H1 (cell line): ENCODE data around the gene SUDS3. TPM values are rescaled to one million over a fixed set of nuclear protein-coding genes. Genes with fewer than 3 reads are reported as not detected.

Experiments used
- CTCF ChIA-PET: fragments of 300-600 bp; sonication (Branson Sonifier 250); formaldehyde crosslinking; loops from one replicate; lab custom pipeline; 2021; ENCODE audit not compliant: partially characterized antibody; lab: Charles Lee
- POLR2A ChIA-PET: fragments of 300-600 bp; sonication (Branson Sonifier 250); formaldehyde crosslinking; loops from one replicate; lab custom pipeline; 2021; ENCODE audit warnings: inconsistent platforms; ENCODE audit not compliant: partially characterized antibody; lab: Charles Lee
- DNase-seq, 2 experiments: peaks; one replicate each; pipeline versions ENCODE4 v3.0.0 to v3.0.0-alpha.2; 2010 to 2022; ENCODE audit warnings: low spot score in 2 of 2, low read depth in 1 of 2, mixed read lengths in 1 of 2
- FAIRE-seq: peaks from 2 replicates; lab custom pipeline; 2011; peaks lifted over from hg19 to GRCh38; lab: Jason Lieb, UNC
- H2AFZ ChIP-seq: 2 replicates; pipeline ENCODE4 v1.8.1; 2012; ENCODE audit warnings: low read length, inconsistent platforms
- H2AK5ac ChIP-seq: 2 replicates; pipeline ENCODE4 v1.6.1; 2013; ENCODE audit warnings: low read depth, low read length
- H2BK120ac ChIP-seq: replicated peaks from 2 replicates; pipeline ENCODE3; 2013; ENCODE audit warnings: low read depth, low read length, inconsistent platforms
- H2BK12ac ChIP-seq: 2 replicates; pipeline ENCODE4 v1.6.1; 2013; ENCODE audit warnings: low read depth, low read length
- H2BK15ac ChIP-seq: 2 replicates; pipeline ENCODE4 v1.6.1; 2013; ENCODE audit warnings: low read length
- H2BK20ac ChIP-seq: 2 replicates; pipeline ENCODE4 v1.6.1; 2013; ENCODE audit warnings: low read length
- H2BK5ac ChIP-seq: 2 replicates; pipeline ENCODE4 v1.6.1; 2013; ENCODE audit warnings: low read depth, low read length
- H3K14ac ChIP-seq: 2 replicates; pipeline ENCODE4 v1.6.1; 2013; ENCODE audit warnings: inconsistent platforms; ENCODE audit not compliant: insufficient read length
- H3K18ac ChIP-seq: 2 replicates; pipeline ENCODE4 v1.6.1; 2013; ENCODE audit warnings: low read length; ENCODE audit errors: extremely low read depth
- H3K23ac ChIP-seq: 2 replicates; pipeline ENCODE4 v1.6.1; 2013; ENCODE audit warnings: inconsistent platforms; ENCODE audit not compliant: insufficient read length
- H3K23me2 ChIP-seq: 2 replicates; pipeline ENCODE4 v1.6.1; 2013; ENCODE audit warnings: low read depth, low read length
- H3K27ac ChIP-seq: 2 replicates; pipeline ENCODE4 v1.6.1; 2011; ENCODE audit warnings: low read depth, low read length, inconsistent platforms
- H3K27me3 ChIP-seq, 4 experiments: replicated peaks in 1 of 4; 1 replicate in 1 of 4; 2 replicates in 3 of 4; pipeline versions ENCODE4 v1.6.1 to v1.8.1; 2011 to 2013; ENCODE audit warnings: low read length in 3 of 4, mild to moderate bottlenecking in 3 of 4, inconsistent platforms in 2 of 4, mixed read lengths in 2 of 4, moderate library complexity in 1 of 4; ENCODE audit not compliant: control insufficient read depth in 3 of 4, insufficient read depth in 3 of 4; ENCODE audit errors: extremely low read depth in 1 of 4
- H3K36me3 ChIP-seq, 4 experiments: 2 replicates each; pipeline versions ENCODE4 v1.6.1 to v1.8.1; 2011 to 2013; ENCODE audit warnings: mild to moderate bottlenecking in 4 of 4, low read length in 3 of 4, moderate library complexity in 2 of 4, control low read depth in 1 of 4, inconsistent platforms in 1 of 4; ENCODE audit not compliant: insufficient read depth in 4 of 4, control insufficient read depth in 2 of 4
- H3K4ac ChIP-seq: replicated peaks from 2 replicates; pipeline ENCODE3; 2013; ENCODE audit warnings: low read length, low read depth, mixed read lengths, inconsistent platforms; ENCODE audit not compliant: insufficient read length
- H3K4me1 ChIP-seq, 4 experiments: replicated peaks in 1 of 4; 1 replicate in 1 of 4; 2 replicates in 3 of 4; pipeline versions ENCODE4 v1.6.1 to v1.8.1; 2011 to 2013; ENCODE audit warnings: low read length in 3 of 4, inconsistent platforms in 2 of 4, mixed read lengths in 1 of 4; ENCODE audit not compliant: insufficient read depth in 4 of 4, control insufficient read depth in 3 of 4
- H3K4me2 ChIP-seq, 2 experiments: 2 replicates each; pipeline versions ENCODE4 v1.6.1 to v1.8.1; 2011 to 2013; ENCODE audit warnings: low read depth in 2 of 2, low read length in 2 of 2, control low read depth in 1 of 2, inconsistent platforms in 1 of 2, mild to moderate bottlenecking in 1 of 2; ENCODE audit not compliant: insufficient read depth in 1 of 2
- H3K4me3 ChIP-seq, 4 experiments: fragments of 200-600, 300-600 bp in 1 of 4; sonication (generic), shearing (Covaris generic), sonication (Bioruptor Twin) in 1 of 4; 2 replicates each; pipeline versions ENCODE4 v1.5.1 to v1.8.1; 2011 to 2016; ENCODE audit warnings: low read length in 4 of 4, low read depth in 3 of 4, control low read depth in 2 of 4, inconsistent platforms in 2 of 4, mild to moderate bottlenecking in 2 of 4, mixed read lengths in 1 of 4, moderate library complexity in 1 of 4; ENCODE audit not compliant: insufficient read depth in 2 of 4; ENCODE audit errors: extremely low read depth in 1 of 4
- H3K56ac ChIP-seq: replicated peaks from 2 replicates; pipeline ENCODE3; 2013; ENCODE audit warnings: low read depth, mild to moderate bottlenecking, mixed read lengths, low read length, inconsistent platforms; ENCODE audit not compliant: insufficient read length
- H3K79me1 ChIP-seq: 2 replicates; pipeline ENCODE4 v1.6.1; 2013; ENCODE audit warnings: low read depth, low read length, control low read depth
- H3K79me2 ChIP-seq, 2 experiments: 2 replicates each; pipeline versions ENCODE4 v1.6.1 to v1.8.1; 2012 to 2013; ENCODE audit warnings: low read length in 2 of 2, mild to moderate bottlenecking in 2 of 2, inconsistent platforms in 1 of 2; ENCODE audit not compliant: insufficient read depth in 2 of 2, control insufficient read depth in 1 of 2
- H3K9ac ChIP-seq, 4 experiments: replicated peaks in 1 of 4; 1 replicate in 1 of 4; 2 replicates in 3 of 4; pipeline versions ENCODE4 v1.6.1 to v1.8.1; 2011 to 2013; ENCODE audit warnings: low read depth in 3 of 4, low read length in 3 of 4, control low read depth in 2 of 4, mild to moderate bottlenecking in 2 of 4, moderate library complexity in 2 of 4, inconsistent platforms in 1 of 4; ENCODE audit errors: extremely low read depth in 1 of 4
- H3K9me3 ChIP-seq, 2 experiments: 2 replicates each; pipeline versions ENCODE4 v1.6.1 to v1.8.1; 2012 to 2013; ENCODE audit warnings: mild to moderate bottlenecking in 2 of 2, moderate library complexity in 2 of 2, control low read depth in 1 of 2, inconsistent platforms in 1 of 2, low read depth in 1 of 2, low read length in 1 of 2, mixed read lengths in 1 of 2; ENCODE audit not compliant: insufficient read depth in 2 of 2
- H4K20me1 ChIP-seq, 2 experiments: replicated peaks in 1 of 2; 2 replicates each; pipeline versions ENCODE3 to v1.8.1; 2011 to 2013; ENCODE audit warnings: inconsistent platforms in 2 of 2, low read length in 2 of 2, mild to moderate bottlenecking in 1 of 2; ENCODE audit not compliant: insufficient read depth in 2 of 2, control insufficient read depth in 1 of 2
- H4K5ac ChIP-seq: 2 replicates; pipeline ENCODE4 v1.6.1; 2013; ENCODE audit warnings: low read length, low read depth, mixed read lengths, inconsistent platforms; ENCODE audit not compliant: insufficient read length
- H4K8ac ChIP-seq: 2 replicates; pipeline ENCODE4 v1.8.0; 2013; ENCODE audit warnings: mild to moderate bottlenecking, moderate library complexity, low read length, inconsistent platforms; ENCODE audit not compliant: insufficient read depth; ENCODE audit errors: extremely low read depth
- H4K91ac ChIP-seq: replicated peaks from 2 replicates; pipeline ENCODE3; 2013; ENCODE audit warnings: low read length, mixed read lengths, inconsistent platforms; ENCODE audit not compliant: insufficient read length
- BCL11A ChIP-seq, 2 experiments: IDR thresholded peaks; one replicate each; pipeline ENCODE4 v1.6.1; 2011; ENCODE audit warnings: low read depth in 2 of 2, low read length in 2 of 2, mild to moderate bottlenecking in 2 of 2
- CHD2 ChIP-seq: IDR thresholded peaks from 2 replicates; pipeline ENCODE4 v1.6.1; 2012; ENCODE audit warnings: low read length, improper control_type of control experiment
- EZH2 ChIP-seq: fragments of 200-600 bp; sonication (generic); IDR thresholded peaks from 2 replicates; pipeline ENCODE4 v1.7.1; 2012; ENCODE audit warnings: low read depth, mild to moderate bottlenecking, moderate library complexity, low read length, inconsistent platforms; ENCODE audit not compliant: severe bottlenecking
- GTF2F1 ChIP-seq: IDR thresholded peaks from 2 replicates; pipeline ENCODE4 v1.6.1; 2012; ENCODE audit warnings: low read depth, low read length, improper control_type of control experiment, borderline replicate concordance
- POU5F1 ChIP-seq: IDR thresholded peaks from 2 replicates; pipeline ENCODE4 v1.6.1; 2011; ENCODE audit warnings: low read depth, mild to moderate bottlenecking, low read length, moderate library complexity
- RNF2 ChIP-seq: fragments of 200-900, 300-1000 bp; sonication (generic); IDR thresholded peaks from 2 replicates; pipeline ENCODE4 v1.7.1; 2016; ENCODE audit warnings: borderline replicate concordance, low read depth, mild to moderate bottlenecking, antibody characterized with exemption, low read length; ENCODE audit not compliant: poor library complexity, severe bottlenecking; ENCODE audit errors: missing control alignments
- SRF ChIP-seq: IDR thresholded peaks from 2 replicates; pipeline ENCODE4 v1.6.1; 2011; ENCODE audit warnings: mild to moderate bottlenecking, low read depth, low read length, moderate library complexity
- TAF1 ChIP-seq: IDR thresholded peaks from 2 replicates; pipeline ENCODE4 v1.6.1; 2011; ENCODE audit warnings: mild to moderate bottlenecking, low read depth, low read length
- TAF7 ChIP-seq: optimal IDR thresholded peaks from 2 replicates; pipeline ENCODE3; 2011; ENCODE audit warnings: low read depth, mild to moderate bottlenecking, inconsistent platforms, low read length, moderate library complexity, borderline replicate concordance
- WGBS, 2 experiments: shearing (Covaris generic) in 1 of 2; methylation state at CpG; one replicate each; pipeline versions ENCODE4 v1.1.6 to v1.1.7; 2013 to 2015; ENCODE audit warnings: low lambda C conversion rate in 2 of 2, mixed read lengths in 2 of 2, inconsistent platforms in 1 of 2, low coverage in 1 of 2, missing lambda C conversion rate in 1 of 2; ENCODE audit not compliant: insufficient replicate concordance in 2 of 2, insufficient coverage in 1 of 2, insufficient read length in 1 of 2; ENCODE audit errors: extremely low coverage in 1 of 2, missing lambda C conversion rate in 1 of 2; 5-methylcytosine and 5-hydroxymethylcytosine counted together
- polyA plus RNA-seq, 7 experiments: library from polyadenylated mRNA; depleted of rRNA in 3 of 7; stranded (reverse) in 5 of 7; unstranded in 2 of 7; fragments of >200 nt in 5 of 7; fragments of 200-250 nt in 2 of 7; gene quantifications; 1 replicate in 5 of 7; 2 replicates in 1 of 7; 4 replicates in 1 of 7; pipeline versions ENCODE4 v1.2.1 to v1.2.3, GENCODE V29; 2011 to 2013; ENCODE audit warnings: missing spikeins in 2 of 7, mixed read lengths in 2 of 7
- total RNA-seq: library from RNA; stranded (reverse); fragmentation: NEBNext Ultra II Directional; extraction: Animal tissue kit (Norgen Biotek cat#: 25700); gene quantifications from 2 replicates; pipeline ENCODE4 v1.2.1, GENCODE V29; 2021
- TF ChIP-seq, protein P1 (sequence below), 3 experiments: IDR thresholded peaks; 1 replicate in 2 of 3; 2 replicates in 1 of 3; pipeline versions ENCODE4 v1.5.1 to v1.6.1; 2011; ENCODE audit warnings: low read length in 3 of 3, mild to moderate bottlenecking in 3 of 3, inconsistent platforms in 2 of 3, low read depth in 1 of 3, moderate library complexity in 1 of 3; ENCODE audit not compliant: insufficient read depth in 1 of 3; ENCODE audit errors: control extremely low read depth in 1 of 3
- TF ChIP-seq, protein P2 (sequence below): IDR thresholded peaks from 2 replicates; pipeline ENCODE4 v1.6.1; 2011; ENCODE audit warnings: low read depth, mild to moderate bottlenecking, low read length; ENCODE audit not compliant: insufficient read depth

Gene SUDS3
- total and polyA plus RNA-seq, 2 of the 8 experiments (the other 6 are each of a cell fraction or from before 2014, with no cell fraction given): 30.0 to 58.7 TPM

DNA sequence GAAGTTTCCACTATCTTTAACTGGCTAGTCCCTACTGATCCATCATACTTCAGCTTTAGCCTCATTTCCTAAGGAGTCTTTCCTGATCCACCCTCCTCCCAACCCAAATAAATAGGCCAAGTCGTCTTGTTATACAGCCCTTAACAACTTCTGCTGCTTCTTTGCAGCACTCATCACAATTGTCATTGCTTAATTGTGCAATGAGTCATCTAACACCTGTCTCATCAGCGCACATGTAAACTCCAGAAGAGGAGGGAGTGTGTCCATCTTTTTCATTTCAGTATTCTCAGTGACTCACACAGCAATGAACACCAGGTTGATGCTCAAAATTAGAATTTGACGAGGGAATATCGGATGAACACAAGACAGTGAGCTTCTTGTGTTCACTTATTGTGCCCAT is 87.3 kb downstream of the SUDS3 start:
- Histone ChIP-seq H3K79me1 (no peaks in the 10 kb centered on the region), H2BK120ac (no peak overlapping the region), H3K4me1 (no peaks in the 10 kb centered on the region), H3K9ac (no peak overlapping the region), H3K27ac (no peak overlapping the region), H3K23me2 (no peaks in the 10 kb centered on the region), H4K91ac (no peak overlapping the region), H2AK5ac (no peak overlapping the region), H3K79me2 (no peaks in the 10 kb centered on the region), H3K27me3 (no peaks in the 10 kb centered on the region), H3K4me3 (no peak overlapping the region), H3K23ac (no peak overlapping the region), H2BK20ac (no peak overlapping the region), H4K20me1 (no peaks in the 10 kb centered on the region), H4K5ac (no peak overlapping the region), H2BK15ac (no peak overlapping the region), H3K14ac (no peak overlapping the region), H3K4ac (no peak overlapping the region), H3K4me2 (no peak overlapping the region), H2AFZ (no peak overlapping the region), H3K56ac (no peak overlapping the region), H2BK5ac (no peak overlapping the region), H4K8ac (no peak overlapping the region), H3K36me3 (no peaks in the 10 kb centered on the region), H3K9me3 (peaks cover under 1 to 3% of the 10 kb centered on the region in 2 experiments; a peak in 3 of 4 replicates), H2BK12ac (no peak overlapping the region), H3K18ac (no peak overlapping the region)
- DNase-seq (no peak), FAIRE-seq (no peak)
- POLR2A ChIA-PET: no interaction called here
- CTCF ChIA-PET: interaction anchor here (1.0 to 1.4 kb wide), 2 partner anchors 24 to 28 kb away, joined by 3 read pairs; no protein-coding TSS in a partner anchor
- 89% methylated on average over 4 of the region's 4 CpGs; no CpG with 5 or more reads in 1 of the 2 experiments for WGBS, 2 experiments
- TF ChIP-seq SRF (no peak), POU5F1 (no peak), GTF2F1 (no peak), BCL11A (IDR thresholded peaks at IDR 0.05; ENCODE audit: low read depth in 2 of 2, low read length in 2 of 2) (no peak), EZH2 (no peak), RNF2 (no peak), TAF7 (no peak), TAF1 (no peak), CHD2 (no peak)
- TF ChIP-seq, protein P1, sequence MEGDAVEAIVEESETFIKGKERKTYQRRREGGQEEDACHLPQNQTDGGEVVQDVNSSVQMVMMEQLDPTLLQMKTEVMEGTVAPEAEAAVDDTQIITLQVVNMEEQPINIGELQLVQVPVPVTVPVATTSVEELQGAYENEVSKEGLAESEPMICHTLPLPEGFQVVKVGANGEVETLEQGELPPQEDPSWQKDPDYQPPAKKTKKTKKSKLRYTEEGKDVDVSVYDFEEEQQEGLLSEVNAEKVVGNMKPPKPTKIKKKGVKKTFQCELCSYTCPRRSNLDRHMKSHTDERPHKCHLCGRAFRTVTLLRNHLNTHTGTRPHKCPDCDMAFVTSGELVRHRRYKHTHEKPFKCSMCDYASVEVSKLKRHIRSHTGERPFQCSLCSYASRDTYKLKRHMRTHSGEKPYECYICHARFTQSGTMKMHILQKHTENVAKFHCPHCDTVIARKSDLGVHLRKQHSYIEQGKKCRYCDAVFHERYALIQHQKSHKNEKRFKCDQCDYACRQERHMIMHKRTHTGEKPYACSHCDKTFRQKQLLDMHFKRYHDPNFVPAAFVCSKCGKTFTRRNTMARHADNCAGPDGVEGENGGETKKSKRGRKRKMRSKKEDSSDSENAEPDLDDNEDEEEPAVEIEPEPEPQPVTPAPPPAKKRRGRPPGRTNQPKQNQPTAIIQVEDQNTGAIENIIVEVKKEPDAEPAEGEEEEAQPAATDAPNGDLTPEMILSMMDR (IDR thresholded peaks at IDR 0.05; ENCODE audit: control extremely low read depth in 1 of 3, insufficient read depth in 1 of 3, low read depth in 1 of 3, low read length in 3 of 3): no peak
- TF ChIP-seq, protein P2, sequence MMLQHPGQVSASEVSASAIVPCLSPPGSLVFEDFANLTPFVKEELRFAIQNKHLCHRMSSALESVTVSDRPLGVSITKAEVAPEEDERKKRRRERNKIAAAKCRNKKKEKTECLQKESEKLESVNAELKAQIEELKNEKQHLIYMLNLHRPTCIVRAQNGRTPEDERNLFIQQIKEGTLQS: no peak
